Testis (tissue), 2 donors: ENCODE measurements around the gene PINK1.

Experiments used
- CTCF ChIP-seq, 3 experiments: fragments of 450-650 bp in 2 of 3; fragments of 200-600 bp in 1 of 3; sonication (generic) in 1 of 3; IDR thresholded peaks; one replicate each; pipeline ENCODE4 v1.5.1; 2016 to 2019; ENCODE audit warnings: antibody characterized with exemption in 3 of 3, mild to moderate bottlenecking in 2 of 3, moderate library complexity in 1 of 3
- POLR2A ChIP-seq: fragments of 450-650 bp; IDR thresholded peaks from one replicate; pipeline ENCODE4 v1.6.1; 2017; ENCODE audit warnings: antibody characterized with exemption, mild to moderate bottlenecking, moderate library complexity

DNA sequence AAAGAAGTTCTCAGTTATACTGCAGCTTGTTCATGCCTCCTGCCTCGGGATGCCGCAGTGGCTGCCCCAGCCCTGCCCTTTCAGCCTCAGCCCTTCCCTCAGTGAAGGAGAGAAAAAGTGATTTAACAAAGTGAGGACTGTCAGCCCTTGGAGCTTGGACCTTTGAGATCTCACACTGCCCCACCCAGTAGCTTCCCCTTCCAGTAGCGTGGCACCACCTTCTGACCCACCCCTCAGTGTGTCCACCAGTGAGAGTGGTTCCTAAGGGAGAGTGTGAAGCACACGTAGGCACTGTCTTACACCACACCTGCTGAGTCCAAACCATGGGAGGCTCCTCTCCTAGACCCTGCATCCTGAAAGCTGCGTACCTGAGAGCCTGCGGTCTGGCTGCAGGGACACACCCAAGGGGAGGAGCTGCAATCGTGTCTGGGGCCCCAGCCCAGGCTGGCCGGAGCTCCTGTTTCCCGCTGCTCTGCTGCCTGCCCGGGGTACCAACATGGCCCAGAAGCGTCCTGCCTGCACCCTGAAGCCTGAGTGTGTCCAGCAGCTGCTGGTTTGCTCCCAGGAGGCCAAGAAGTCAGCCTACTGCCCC, 44.5 kb upstream of the PINK1 start, which contains the start of gene CDA:
- no peak for TF ChIP-seq CTCF (IDR thresholded peaks at IDR 0.05)
- no peak for TF ChIP-seq POLR2A
